GM23248 (cell line): ENCODE measurements around the gene PROC. TPM values are rescaled to one million over a fixed set of nuclear protein-coding genes. Genes with fewer than 3 reads are reported as not detected.

Source experiments
- DNase-seq: peaks from one replicate; pipeline ENCODE4 v3.0.0-alpha.2; 2015
- H2AFZ ChIP-seq: fragments of 200-600 bp; sonication (generic); 2 replicates; pipeline ENCODE4 v1.6.1; 2016; ENCODE audit warnings: antibody characterized with exemption
- H3F3A ChIP-seq: fragments of 200-600 bp; sonication (generic); 2 replicates; pipeline ENCODE4 v1.6.1; 2016; ENCODE audit warnings: mild to moderate bottlenecking, antibody characterized with exemption, mixed run types; ENCODE audit not compliant: insufficient read depth
- H3K27ac ChIP-seq: fragments of 200-600 bp; sonication (generic); 2 replicates; pipeline ENCODE4 v1.5.1; 2016; ENCODE audit warnings: mild to moderate bottlenecking
- H3K27me3 ChIP-seq: fragments of 200-600 bp; sonication (generic); replicated peaks from 2 replicates; pipeline ENCODE4 v1.6.1; 2016; ENCODE audit warnings: mild to moderate bottlenecking; ENCODE audit not compliant: insufficient read depth
- H3K36me3 ChIP-seq: fragments of 200-600 bp; sonication (generic); 2 replicates; pipeline ENCODE4 v1.6.1; 2016; ENCODE audit warnings: low read depth, mild to moderate bottlenecking
- H3K4me1 ChIP-seq: fragments of 200-600 bp; sonication (generic); 2 replicates; pipeline ENCODE4 v1.6.1; 2016; ENCODE audit warnings: mild to moderate bottlenecking; ENCODE audit not compliant: insufficient read depth
- H3K4me2 ChIP-seq: fragments of 200-600 bp; sonication (generic); one replicate; pipeline ENCODE4 v1.6.1; 2016; ENCODE audit warnings: mild to moderate bottlenecking; ENCODE audit not compliant: unreplicated experiment
- H3K4me3 ChIP-seq: fragments of 200-600 bp; sonication (generic); 2 replicates; pipeline ENCODE4 v1.5.1; 2016; ENCODE audit warnings: mild to moderate bottlenecking
- H3K79me2 ChIP-seq: fragments of 200-600 bp; sonication (generic); 2 replicates; pipeline ENCODE4 v1.6.1; 2016; ENCODE audit warnings: mild to moderate bottlenecking; ENCODE audit not compliant: insufficient read depth
- H3K9ac ChIP-seq: fragments of 200-600 bp; sonication (generic); 2 replicates; pipeline ENCODE4 v1.6.1; 2016; ENCODE audit warnings: mild to moderate bottlenecking
- H3K9me2 ChIP-seq: fragments of 200-600 bp; sonication (generic); 2 replicates; pipeline ENCODE4 v1.6.1; 2016; ENCODE audit warnings: mixed run types, mild to moderate bottlenecking, moderate library complexity; ENCODE audit not compliant: insufficient read depth
- H3K9me3 ChIP-seq: fragments of 200-600 bp; sonication (generic); one replicate; pipeline ENCODE4 v1.6.1; 2017; ENCODE audit warnings: low read depth
- H4K20me1 ChIP-seq: fragments of 200-600 bp; sonication (generic); 2 replicates; pipeline ENCODE4 v1.6.0; 2016; ENCODE audit not compliant: insufficient read depth
- EZH2 ChIP-seq: fragments of 200-600 bp; sonication (generic); IDR thresholded peaks from 2 replicates; pipeline ENCODE4 v1.6.1; 2018; ENCODE audit warnings: antibody characterized with exemption, mild to moderate bottlenecking; ENCODE audit not compliant: insufficient read depth, poor library complexity, severe bottlenecking
- EZH2phosphoT487 ChIP-seq: fragments of 200-600 bp; sonication (generic); IDR thresholded peaks from 2 replicates; pipeline ENCODE4 v1.6.1; 2018; ENCODE audit warnings: antibody characterized with exemption, moderate library complexity, mild to moderate bottlenecking, low read depth; ENCODE audit not compliant: insufficient read depth
- WGBS, 2 experiments: methylation state at CpG; one replicate each; pipeline ENCODE4 v1.1.6; 2015 to 2017; ENCODE audit warnings: low lambda C conversion rate in 2 of 2, low coverage in 1 of 2; ENCODE audit errors: missing lambda C conversion rate in 2 of 2; 5-methylcytosine and 5-hydroxymethylcytosine counted together
- in situ Hi-C: fragments of 300-500 bp; cut with MboI; formaldehyde crosslinking; loops from 2 replicates; pipeline ENCODE4 v1.15.0; 2020
- polyA plus RNA-seq: library from polyadenylated mRNA; unstranded; fragments of >200 nt; fragmentation: Nextera tagmentation; extraction: Ambion mirVana; gene quantifications from 2 replicates; pipeline ENCODE4 v1.2.1, GENCODE V29; 2016
- total RNA-seq: library from RNA; depleted of rRNA; stranded (reverse); fragments of >200 nt; shearing (Covaris generic); gene quantifications from 2 replicates; pipeline ENCODE4 v1.2.3, GENCODE V29; 2014

Gene PROC
- total and polyA plus RNA-seq, 2 experiments from 2014 or later, result not detected

- H3K4me3 ChIP-seq, result no peak overlapping the region
- H3K9me2 ChIP-seq, result no peaks in the 10 kb centered on the region
- no peaks in the 10 kb centered on the region for H4K20me1 ChIP-seq
- peaks cover 50% of the 10 kb centered on the region for H3F3A ChIP-seq
- H3K27ac ChIP-seq, result peak overlapping the region; percentile 60
- no peaks in the 10 kb centered on the region for H3K79me2 ChIP-seq
- no peak for DNase-seq
- H3K36me3 ChIP-seq, result no peaks in the 10 kb centered on the region
- H2AFZ ChIP-seq, result 0 out of 2 replicates have a peak overlapping the region, but pooled peaks have one; percentile 6
- TF ChIP-seq EZH2, result no peak
- no peak for TF ChIP-seq EZH2phosphoT487
- in situ Hi-C loops, result no loop called here
- H3K9me3 ChIP-seq, result no peaks in the 10 kb centered on the region
- H3K9ac ChIP-seq, result 0 out of 2 replicates have a peak overlapping the region, but pooled peaks have one; percentile 35
- no peak overlapping the region for H3K4me2 ChIP-seq
- no peaks in the 10 kb centered on the region for H3K27me3 ChIP-seq
- H3K4me1 ChIP-seq, result peaks cover 41% of the 10 kb centered on the region
- WGBS, 2 experiments, result 59 to 60% methylated on average over 3 of the region's 3 CpGs
Observed at GRCh38 chr2:127413200-127413599, 5.0 kb upstream of the PROC start.

- DNase-seq, result peak; percentile 81
- H2AFZ ChIP-seq, result 0 out of 2 replicates have a peak overlapping the region, but pooled peaks have one; percentile 6
- WGBS, 2 experiments, result 72 to 74% methylated on average over 8 of the region's 8 CpGs
- H3K4me2 ChIP-seq, result peak overlapping the region; percentile 40
- peak overlapping the region; percentile 60 for H3K27ac ChIP-seq
- H3K9me3 ChIP-seq, result no peaks in the 10 kb centered on the region
- in situ Hi-C loops, result no loop called here
- 0 out of 2 replicates have a peak overlapping the region, but pooled peaks have one; percentile 35 for H3K9ac ChIP-seq
- H3K9me2 ChIP-seq, result no peaks in the 10 kb centered on the region
- H4K20me1 ChIP-seq, result no peaks in the 10 kb centered on the region
- H3K27me3 ChIP-seq, result no peaks in the 10 kb centered on the region
- H3K4me3 ChIP-seq, result no peak overlapping the region
- no peak for TF ChIP-seq EZH2phosphoT487
- H3K36me3 ChIP-seq, result no peaks in the 10 kb centered on the region
- no peaks in the 10 kb centered on the region for H3K79me2 ChIP-seq
- H3F3A ChIP-seq, result peaks cover 46% of the 10 kb centered on the region
- H3K4me1 ChIP-seq, result peaks cover 41% of the 10 kb centered on the region
Observed at GRCh38 chr2:127413782-127414637, 4.2 kb upstream of the PROC start.

- Histone ChIP-seq H3K4me2 (no peak overlapping the region), H3K9me2 (no peaks in the 10 kb centered on the region), H3K36me3 (no peaks in the 10 kb centered on the region), H3K79me2 (no peaks in the 10 kb centered on the region), H3K9ac (no peak overlapping the region), H3K27ac (no peak overlapping the region; the same call in 1 of the 2 replicates), H3K9me3 (no peaks in the 10 kb centered on the region), H4K20me1 (no peaks in the 10 kb centered on the region), H3K4me1 (peaks cover 35% of the 10 kb centered on the region), H3F3A (peaks cover 38% of the 10 kb centered on the region), H3K4me3 (no peak overlapping the region), H3K27me3 (no peaks in the 10 kb centered on the region), H2AFZ (no peak overlapping the region)
- TF ChIP-seq EZH2 (no peak), EZH2phosphoT487 (no peak)
- no peak for DNase-seq
- WGBS, 2 experiments, result 62 to 66% methylated on average over 13 of the region's 13 CpGs
- in situ Hi-C loops, result no loop called here
Observed at GRCh38 chr2:127414638-127415592, 3.3 kb upstream of the PROC start.
